NOMO-1 treated with dmso at 0.1 percent for 144 hours (cell line): ENCODE measurements around the gene SMO.
A peak's percentile ranks its signal among the peaks of the same experiment; 100 is the strongest.

Experiments
- DNase-seq: peaks from one replicate; lab custom pipeline; 2025; ENCODE audit not compliant: unreplicated experiment; lab: John Stamatoyannopoulos, UW

SMO gene

DNA sequence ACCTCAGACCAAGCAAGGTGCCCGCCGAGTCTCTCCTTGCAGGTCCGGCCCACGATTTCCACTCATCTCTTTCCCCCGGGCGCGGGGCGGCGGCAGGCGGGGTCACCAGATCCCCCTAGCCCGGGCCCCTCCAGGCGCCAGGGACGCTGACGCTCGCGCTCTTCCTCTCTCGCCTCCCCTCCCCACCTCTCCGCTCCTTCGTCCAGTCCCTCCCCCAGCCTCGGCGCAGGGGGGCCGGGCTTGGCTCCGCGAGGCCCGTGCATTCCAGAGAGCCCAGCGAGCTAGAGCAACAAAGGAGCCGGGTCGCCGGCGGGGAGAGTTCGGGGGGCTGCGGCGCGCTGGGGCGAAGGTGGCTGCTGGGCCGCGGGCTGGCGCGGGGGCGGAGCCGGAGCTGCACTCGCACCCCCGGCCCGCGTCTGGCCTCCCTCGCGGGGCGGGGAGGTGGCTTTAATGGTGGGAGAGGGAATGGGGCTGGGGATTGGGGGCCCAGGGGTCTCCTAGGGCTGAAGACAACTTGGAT is at the start of gene SMO:
Gene SMO (plus strand): TSS at position 262 of the 520 bp plus-strand sequence. CDS start 519 bp downstream, outside the sequence.
- no peak for DNase-seq

DNA sequence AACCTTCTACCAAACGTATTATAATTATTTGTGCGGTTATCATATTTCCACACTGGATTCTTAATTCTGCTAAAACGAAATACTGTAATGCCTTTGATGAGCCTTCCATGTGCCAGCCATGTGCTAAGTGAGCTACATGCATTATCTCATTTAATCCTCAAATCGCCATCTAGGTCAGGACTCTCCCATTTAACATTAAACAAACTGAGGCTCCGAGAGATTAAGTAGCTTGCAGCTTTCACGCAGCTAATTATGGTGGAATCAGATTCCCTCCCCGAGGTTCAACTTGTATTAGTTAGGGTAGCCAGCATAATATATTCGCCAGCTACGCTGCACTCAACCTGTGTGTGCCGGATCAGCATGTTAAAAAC is 44.7 kb upstream of the SMO start:
- no peak for DNase-seq

GRCh38 chr7:129144095-129144833 is 44.2 kb upstream of the SMO start, which contains the start of gene TSPAN33:
TSPAN33 (plus strand) TSS chr7:129144707; CDS start chr7:129144981, 274 bp downstream.
- no peak for DNase-seq

- DNase-seq, result no peak
Measured at GRCh38 chr7:129144834-129145668, 43.4 kb upstream of the SMO start.

GRCh38 chr7:129146237-129146979 is 42.0 kb upstream of the SMO start:
- DNase-seq, result no peak

- DNase-seq, result no peak
Measured at GRCh38 chr7:129147731-129148130, 40.7 kb upstream of the SMO start.

DNA sequence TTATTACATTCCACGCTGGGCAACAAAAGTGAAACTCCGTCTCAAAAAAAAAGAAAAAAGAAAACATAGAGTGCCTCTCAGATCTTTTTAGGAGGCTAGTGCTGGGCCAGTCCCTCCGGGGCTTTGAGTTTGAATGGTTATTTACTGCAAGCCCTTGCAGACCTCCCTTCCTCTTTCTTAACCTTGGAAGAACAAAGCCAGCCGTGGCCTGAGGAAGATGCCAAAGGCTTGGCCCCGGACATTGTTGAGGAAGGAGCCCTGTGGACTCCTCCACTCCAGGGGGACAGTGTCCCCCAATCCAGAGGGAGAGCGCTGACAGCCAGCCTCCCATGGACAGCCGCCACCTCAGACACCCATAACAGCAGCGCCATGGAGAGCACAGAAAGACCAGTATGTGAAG is 38.9 kb upstream of the SMO start:
- peak; percentile 11 for DNase-seq

GRCh38 chr7:129150199-129150996 is 38.0 kb upstream of the SMO start:
- no peak for DNase-seq

DNA sequence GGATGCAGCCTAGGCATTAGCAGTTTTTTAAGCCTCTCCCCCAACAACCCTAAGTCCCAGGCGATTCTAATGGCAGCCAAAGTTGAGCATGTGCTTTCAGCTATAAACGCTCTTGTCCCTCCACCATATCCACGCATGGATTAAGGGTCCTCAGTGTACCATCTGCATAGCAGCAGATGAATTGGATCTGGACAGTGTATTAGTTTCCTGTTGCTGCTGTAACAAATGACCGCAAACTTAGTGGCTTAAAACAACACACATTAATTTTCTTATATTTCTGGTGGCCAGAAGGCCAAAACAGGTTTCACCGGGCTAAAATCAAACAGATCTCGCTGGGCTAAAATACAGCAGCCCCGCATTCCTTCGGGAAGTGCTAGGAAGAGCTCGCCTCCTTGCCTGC is 30.8 kb upstream of the SMO start:
- DNase-seq, result no peak

DNA sequence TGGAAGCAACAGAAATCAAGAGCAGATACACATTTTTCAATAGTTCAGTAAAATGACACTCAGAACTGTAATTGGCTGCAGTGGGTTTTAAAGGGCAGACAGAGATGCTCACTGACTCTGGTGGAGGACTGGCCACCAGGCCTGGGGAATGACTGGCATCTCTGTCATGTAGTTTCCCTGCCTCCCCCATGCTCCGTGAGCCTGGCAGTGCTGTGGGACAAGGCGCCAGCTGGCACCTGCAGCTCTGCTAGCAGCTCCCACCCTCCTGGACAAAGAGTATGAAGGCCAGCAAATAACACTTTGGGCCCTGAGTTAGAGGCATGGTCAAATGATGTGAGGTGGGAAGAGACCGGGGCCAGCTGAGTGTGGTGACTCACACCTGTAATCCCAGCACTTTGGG is 28.9 kb upstream of the SMO start:
- no peak for DNase-seq

DNA sequence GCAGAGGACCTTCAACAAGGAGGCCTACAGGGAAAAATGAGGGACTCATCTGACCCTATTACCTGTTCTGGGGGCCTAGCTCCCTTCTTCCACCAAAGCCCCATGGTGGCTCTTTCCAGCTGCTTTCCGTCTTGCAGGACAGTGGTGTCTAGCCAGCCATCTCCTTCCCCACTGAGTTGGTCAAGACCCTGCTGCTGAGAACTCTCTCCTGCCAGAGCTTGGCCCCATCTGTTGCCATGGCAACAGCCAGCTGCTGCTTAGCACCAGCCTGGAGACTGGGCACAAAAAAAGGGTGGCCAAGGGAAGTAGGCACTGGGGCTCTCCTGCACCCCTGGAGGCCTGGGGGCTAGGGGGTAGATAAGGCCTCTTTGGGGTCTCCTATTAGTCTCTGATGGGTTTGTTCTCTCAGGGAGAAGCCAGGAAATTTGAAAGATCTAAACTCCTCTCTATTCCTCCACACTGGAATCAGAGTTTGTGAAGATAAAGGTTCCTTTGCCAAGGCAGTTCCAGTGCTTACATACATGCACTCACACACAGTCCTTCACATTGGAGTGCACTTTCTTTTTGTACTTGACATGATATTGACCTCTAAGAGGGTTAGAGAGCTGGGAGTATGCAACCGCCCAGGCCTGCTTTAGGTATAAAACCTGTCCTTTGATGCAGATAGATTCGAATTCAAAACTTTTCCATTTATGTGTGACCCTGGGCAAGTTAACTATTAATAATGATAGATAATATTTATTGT is 28.1 kb upstream of the SMO start:
- DNase-seq, result no peak

GRCh38 chr7:129161524-129162225 is 26.8 kb upstream of the SMO start:
- no peak for DNase-seq

GRCh38 chr7:129162732-129163131 is 25.7 kb upstream of the SMO start:
- no peak for DNase-seq

DNA sequence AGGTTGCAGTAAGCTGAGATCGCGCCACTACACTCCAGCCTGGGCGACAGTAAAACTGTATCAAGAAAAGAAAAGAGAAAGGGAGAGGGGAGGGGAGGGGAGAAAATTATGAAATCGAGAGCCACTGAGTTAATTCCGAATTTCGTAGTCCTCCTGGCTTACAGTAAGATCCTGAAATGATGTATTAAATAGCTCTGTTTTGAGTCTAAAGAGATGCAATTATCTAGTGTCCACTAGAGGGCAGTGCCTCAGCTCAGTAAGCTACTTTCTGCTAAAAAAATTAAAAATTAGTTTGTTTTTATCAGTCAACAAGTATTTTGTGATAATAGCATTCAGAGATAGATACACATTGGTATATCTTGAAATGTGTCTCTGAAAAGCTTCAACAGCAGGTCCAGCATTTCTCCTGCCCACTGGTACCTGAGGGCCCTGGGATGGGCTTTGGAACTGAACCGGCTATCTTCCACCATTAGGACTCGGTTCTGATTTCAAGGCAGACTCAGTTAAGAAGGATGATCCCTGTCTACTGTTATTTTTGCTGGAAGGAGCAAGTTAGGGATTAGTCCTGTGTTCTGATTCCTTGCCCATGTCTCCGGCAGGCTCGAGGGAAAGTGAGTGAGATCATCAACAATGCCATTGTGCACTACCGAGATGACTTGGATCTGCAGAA is 24.4 kb upstream of the SMO start:
- no peak for DNase-seq

- no peak for DNase-seq
Measured at GRCh38 chr7:129166745-129167144, 21.7 kb upstream of the SMO start.

- DNase-seq, result no peak
Measured at GRCh38 chr7:129167817-129168216, 20.6 kb upstream of the SMO start.

GRCh38 chr7:129168231-129169021 is 20.0 kb upstream of the SMO start:
- DNase-seq, result no peak

GRCh38 chr7:129169171-129169671 is 19.2 kb upstream of the SMO start:
- DNase-seq, result no peak
